Activated T-cell treated with anti-CD3 and anti-CD28 coated beads for 24 hours (primary cell): Measurements from ENCODE around the gene PPME1.
A peak's percentile ranks its signal among the peaks of the same experiment; 100 is the strongest.

ENCODE experiments used
- DNase-seq: peaks from one replicate; pipeline ENCODE4 v3.0.0-alpha.2; 2020; ENCODE audit warnings: low read depth

Gene PPME1

DNA sequence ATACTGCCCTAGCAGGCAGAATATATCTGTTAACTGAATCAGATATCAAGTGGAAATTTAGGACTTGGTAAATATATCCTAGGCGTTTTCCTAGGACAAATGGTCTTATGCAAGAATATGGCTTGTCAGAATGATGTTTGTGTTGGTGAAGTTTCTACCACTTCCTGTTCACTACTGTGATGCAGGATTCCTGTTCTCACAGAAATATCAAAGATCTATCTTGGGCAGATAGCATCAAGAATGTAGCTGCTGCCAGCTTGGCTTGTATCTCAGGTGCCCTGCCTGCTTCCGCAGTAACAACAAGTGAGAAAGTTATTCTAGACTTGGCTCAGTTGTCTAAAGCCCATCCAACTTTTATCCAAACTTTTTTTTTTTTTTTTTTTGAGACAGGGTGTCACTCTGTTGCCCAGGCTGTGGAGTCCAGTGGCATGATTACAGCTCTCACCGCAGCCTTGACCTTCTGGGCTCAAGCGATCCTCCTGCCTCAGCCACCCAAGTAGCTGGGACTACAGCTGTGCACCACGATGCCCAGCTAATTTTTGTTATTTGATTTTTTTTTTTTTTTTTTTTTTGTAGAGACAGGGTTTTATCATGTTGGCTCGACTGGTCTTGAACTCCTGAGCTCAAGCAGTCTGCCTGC lies 61.3 kb downstream of the PPME1 start:
- DNase-seq, result no peak

DNA sequence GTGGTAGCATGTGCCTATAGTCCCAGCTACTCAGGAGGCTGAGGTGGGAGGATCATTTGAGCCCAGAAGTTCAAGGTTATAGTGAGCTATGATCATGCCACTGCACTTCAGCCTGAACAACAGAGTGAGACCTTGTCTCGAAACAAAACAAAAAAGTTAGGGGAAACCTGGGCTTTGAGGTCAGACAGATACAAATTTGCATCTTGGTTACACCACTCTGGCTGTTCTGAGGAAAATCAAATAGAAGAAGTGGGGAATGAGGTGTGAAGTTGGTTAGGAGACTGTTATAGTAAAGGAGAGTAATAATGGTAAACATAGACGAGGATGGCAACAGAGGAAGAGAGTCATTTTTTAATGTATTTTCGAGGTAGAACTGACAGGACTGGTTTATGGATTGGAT lies 62.6 kb downstream of the PPME1 start:
- no peak for DNase-seq

DNA sequence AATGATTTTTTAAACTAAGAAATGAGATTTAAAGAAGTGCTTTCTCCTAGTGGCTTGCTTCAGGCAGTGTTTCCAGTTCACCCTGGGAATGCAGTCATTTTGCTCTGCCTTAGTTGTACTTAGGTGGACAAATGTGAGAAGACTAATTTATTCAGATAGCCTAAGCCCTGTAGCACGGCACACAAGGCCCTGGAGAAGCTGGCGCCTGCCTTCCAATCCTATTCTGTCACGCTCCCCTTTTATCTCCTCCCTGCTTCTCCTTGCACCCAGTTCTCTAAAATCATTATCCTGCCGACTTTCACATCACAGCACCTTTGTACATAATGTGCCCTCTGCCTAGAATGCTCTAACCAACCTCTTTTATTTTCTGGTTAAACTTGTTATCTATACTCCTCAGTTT lies 64.0 kb downstream of the PPME1 start:
- DNase-seq, result no peak

DNA sequence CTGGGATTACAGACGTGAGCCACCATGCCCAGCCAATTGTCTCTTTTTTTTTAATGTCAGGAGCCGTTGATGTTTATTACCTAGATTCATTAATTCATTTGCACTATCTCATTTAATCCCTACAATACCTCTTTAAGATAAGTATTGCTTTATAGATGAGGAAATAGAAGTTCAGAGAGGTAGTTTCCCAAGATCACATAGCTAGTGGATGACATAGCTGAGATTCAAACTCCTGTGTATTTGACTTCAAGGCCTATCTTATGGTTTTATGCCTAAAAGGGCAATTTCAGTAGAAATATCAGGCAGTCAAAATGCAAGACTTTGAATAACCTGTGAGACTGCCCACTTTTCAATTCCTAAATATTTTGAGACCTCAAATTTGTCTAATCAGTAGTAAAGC lies 66.5 kb downstream of the PPME1 start:
- no peak for DNase-seq

DNA sequence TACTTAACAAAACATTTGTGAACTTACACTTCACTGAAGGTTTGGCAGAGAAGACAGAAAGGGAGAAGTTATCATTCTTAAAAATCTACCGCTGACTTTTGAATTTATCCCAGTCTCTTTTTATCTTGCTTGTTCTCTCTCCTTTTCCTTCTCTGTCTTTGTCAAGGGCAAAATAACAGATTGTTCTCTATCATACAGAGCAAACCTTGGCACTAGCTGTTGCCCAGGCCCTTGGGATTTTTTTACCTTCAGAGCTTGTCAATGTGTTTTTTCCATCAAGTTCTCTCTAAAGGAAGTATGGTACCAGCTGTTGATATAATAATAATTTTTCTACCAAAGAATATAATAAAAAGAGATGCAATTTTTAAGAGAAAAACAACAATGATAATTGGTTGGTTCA lies 67.2 kb downstream of the PPME1 start:
- no peak for DNase-seq

DNA sequence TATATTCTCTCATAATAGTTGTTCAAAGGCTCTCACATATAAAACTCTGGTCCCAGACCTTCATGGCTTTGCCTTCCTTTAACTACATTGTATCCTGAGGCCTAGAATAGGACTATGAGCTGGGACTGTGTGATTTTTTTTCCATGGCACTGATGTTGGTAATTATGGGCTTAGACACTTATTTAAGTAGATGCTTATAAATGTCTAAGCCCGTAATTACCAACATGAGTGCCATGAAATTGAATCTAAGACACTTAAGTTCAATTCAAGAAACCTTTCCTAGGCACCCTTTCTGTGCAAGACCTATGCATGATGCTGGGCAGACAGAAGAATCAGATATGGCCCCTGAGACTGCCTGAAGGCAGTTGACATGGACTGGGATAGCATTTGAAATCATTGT lies 77.4 kb downstream of the PPME1 start:
- DNase-seq, result no peak

DNA sequence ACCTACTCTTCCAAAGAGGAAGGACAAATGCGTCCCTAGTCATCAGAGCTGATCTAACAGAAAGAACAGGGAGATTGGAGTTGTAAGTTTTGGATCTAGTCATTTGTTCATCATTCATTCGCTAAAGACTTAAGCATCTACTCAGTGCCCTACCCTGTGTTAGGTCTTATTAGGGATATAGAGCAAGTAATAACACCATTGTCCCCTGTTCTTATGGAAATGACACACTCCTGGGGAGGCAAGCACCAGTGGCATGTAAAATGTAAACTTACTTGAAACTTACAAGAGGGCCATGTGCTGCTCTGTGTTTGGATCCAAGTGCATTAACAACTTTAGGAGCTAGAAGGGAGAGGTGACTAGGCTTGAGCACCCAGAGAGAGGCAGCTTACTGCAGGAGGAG lies 78.4 kb downstream of the PPME1 start:
- DNase-seq, result no peak

DNA sequence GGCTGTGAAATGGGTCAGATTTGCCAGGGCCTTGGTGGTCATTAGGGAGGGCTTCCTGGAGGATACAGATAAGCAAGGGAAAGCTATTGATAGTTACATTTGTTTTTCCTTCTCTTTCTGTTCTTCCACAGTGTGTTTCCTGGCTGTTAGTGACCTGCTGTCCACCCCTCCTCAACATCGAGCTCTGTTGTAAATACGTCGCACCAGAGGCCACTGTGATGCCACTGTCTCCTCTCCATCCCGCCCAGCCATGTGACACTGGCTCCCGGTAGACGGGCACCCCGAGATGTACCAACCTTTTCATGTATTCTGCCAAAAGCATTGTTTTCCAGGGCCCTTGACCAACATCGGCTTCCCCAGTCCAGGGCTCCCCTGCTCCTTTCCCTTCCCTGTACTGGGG lies 82.3 kb downstream of the PPME1 start:
- no peak for DNase-seq

DNA sequence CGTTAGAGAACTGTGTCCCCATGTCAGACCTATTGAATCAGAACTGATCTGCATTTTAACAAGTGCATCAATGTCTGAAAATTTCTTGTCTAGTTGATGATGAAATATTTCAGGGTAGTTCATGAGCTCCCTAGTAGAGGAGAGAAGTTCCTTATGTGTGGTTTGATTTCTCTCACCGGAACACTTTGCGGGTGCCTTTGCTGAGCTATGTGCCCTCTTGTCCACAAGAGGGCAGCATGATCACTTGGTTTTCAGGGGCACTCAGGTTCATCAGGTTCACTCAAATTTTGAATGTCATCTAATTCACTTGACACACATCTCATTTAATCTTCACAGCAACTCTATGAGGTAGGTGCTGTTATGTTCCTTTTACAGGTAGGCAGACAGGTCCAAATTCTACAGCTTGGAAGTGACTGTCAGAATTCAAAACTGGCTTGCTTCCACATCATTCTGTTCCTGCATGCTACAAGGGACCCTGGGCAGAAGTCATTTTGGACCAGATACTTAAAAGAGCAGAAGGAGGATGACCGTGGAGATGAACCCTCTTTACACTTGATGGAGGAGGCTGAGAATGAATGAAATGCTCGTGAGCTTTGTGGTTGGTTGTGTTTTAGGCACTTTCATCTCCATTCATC lies 84.8 kb downstream of the PPME1 start:
- peak; percentile 38 for DNase-seq

DNA sequence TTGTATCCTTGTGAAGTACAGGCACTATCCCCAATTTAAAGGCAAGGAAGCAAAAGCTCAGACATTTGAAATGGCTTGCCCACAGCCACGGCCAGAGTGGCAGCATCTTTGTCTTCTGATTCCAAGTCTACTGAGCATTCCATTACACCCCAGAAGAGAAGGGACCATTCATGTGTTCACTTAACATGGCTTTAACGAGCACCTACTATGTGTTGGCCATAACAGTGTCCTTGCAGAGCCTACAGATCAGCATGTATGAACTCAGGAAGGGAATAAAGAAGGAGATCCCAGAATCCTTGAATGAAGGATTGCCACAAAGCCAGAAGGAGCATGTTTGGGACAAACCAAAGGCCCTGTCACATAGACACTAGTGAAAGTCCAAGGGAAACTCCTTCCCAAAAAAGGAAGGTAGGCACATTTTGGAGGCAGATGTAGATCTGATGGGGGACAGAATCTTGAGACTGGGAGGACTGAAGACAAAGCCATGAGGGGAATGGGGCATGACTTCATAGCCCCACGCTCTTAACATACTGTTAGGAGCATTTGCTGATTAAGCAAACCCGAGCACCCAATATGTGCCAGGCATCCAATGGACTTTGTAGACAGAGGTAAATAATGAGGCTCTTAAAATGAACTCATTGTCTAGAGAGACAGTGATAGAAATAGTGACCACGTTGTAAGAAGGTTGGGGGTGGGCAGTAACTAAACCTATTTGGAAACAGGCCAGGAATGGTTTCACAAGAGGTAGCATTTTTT lies 85.5 kb downstream of the PPME1 start:
- DNase-seq, result no peak

DNA sequence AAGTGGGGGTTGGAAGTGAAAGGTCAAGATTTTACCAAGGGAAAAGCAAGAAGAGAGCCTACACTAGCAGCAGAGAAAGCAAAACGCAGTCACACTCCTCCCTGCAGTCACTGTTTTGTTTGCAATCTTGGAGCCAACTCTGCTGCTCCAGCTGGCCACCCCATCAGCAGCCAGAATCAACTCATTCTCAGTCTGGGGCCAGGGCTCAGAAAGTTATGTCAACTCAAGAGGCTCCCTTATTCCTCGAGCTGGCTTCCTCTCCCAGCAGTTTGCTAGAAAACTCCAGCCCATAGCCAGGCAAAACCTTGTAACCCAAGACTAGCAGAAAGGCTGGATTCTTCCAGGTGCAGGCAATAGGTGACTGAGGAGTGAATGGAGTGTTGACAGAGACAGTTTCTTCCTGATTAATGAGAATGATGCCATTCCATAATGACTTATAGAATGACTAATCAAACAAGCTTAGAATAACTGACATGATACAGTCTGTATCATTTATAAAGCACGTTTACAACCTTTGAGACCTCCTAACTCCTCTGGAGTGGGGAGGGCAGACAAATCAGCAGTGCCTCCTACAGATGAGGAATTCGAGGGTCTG lies 87.0 kb downstream of the PPME1 start:
- DNase-seq, result no peak

DNA sequence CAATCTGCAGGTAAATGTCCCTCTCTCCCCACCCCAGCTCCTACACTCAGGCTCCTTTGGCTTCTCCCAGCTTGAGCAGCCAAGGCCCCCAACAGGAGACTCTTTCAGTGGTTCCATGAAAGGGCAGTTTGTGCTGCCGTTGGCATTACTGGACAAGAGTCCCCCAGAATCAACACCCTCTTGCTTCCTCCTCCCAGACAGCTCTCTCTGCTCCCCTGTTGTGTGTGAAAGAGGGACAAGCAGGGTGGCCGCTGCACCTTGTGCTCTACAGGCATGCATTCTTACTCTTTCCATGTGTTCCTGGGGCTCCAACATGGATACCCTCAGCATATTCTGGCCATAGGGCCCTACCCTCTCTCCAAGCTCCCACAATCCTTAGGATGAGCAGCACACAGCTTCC lies 91.6 kb downstream of the PPME1 start:
- DNase-seq, result no peak

DNA sequence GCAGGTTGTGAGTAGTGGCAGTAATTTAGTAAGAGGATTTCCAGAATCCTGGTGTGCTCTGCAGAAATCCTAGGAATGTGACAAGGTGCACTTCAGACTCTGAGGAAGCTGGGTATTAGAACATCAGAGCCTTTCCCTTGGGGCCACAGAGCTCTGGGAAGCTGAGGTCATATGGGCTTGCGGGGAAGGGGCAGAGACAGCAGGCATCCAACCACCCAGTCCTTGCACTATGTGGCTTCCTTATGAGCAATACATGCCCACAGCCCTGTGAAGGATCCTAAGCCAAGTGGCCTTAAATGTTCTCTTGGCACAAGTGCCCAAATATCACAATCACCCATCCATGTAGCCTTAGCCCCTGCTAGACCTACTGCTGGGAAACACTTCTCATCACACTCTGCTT lies 94.2 kb downstream of the PPME1 start:
- DNase-seq, result no peak

DNA sequence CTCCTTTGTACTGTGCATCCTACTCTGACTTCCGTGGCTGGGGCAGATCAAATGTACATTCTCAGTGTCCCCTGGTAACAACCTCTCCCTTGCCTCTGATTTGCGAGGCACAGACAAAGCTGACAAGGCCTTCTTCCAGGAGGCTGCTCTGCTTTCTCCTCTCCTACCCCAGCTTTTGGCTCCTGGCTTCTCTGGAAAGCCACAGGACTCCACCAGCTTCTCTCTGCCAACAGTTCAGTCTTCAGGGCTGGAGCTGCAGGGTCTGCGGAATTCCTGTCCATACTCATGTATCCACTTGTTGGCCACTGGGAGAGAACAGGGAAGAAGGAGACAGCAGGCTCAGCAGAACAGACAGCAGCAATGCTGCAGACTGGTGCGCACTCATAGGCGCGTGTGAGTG lies 95.9 kb downstream of the PPME1 start:
- DNase-seq, result no peak

DNA sequence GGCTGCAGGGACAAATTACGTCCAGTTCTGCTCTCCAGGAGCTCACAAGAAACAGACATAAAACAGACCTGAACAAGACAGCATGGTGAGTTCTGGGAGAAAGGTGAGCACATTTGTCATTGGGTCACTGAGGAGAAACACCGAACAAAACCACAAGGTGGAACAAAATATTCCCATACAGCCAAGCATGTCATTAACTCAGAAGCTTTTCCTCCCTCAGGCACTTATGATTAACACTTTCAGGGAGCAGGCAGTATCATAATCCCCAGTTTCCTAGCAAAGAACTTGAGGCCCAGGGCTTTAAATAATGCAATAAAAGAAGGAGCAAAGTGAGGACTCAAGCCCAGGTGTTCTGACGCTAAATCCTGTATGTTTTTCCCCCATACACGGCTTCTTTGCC lies 97.4 kb downstream of the PPME1 start:
- DNase-seq, result no peak

DNA sequence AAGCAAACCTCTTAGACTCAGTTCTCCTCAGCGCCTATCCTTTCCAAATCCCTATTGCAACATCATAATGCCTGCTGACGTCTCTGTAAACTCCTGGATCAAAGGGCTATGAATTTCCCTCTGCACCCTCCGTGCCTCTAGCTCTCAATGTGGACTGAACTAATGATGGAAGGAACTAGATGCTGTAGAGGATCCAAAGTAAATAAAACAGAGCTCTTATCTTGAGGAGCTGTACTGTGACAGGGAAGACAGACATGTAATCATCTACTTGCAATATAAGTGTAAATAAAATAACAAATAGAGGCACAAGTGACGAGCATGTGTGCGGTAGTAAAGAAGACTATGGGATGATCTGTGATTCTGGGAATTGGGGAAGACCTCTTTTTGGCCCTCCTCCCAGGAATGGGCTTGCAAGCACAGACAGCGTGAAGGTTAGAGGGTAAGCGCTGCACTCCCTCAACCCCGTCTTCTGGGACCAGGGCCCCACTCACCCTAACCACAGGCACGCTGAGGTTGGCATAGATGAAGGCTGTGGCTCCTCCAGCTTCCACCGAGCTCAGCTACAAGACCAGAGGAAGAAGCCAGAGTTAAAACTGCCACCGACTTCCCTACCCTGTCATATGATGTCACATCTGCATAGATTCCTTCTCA lies 98.2 kb downstream of the PPME1 start:
- DNase-seq, result no peak

DNA sequence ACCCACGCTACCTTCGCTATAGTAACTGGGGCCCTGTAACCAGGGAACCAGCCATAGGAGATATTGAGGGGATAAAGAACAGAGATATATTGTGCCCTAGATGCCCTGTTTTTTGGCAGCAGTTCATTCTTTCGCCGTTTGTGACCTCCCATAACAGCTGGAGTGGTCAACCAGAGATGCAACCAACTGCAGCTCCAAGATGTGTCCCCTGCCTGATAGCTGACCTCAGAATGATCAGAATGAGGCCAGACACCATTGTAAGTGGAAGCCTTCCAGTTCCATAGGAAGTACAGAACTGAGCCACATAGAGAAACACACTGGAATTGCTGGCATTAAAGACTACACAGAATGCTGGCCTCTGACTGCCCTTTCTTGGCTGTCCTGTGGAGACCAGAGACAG lies 101.2 kb downstream of the PPME1 start:
- no peak for DNase-seq

DNA sequence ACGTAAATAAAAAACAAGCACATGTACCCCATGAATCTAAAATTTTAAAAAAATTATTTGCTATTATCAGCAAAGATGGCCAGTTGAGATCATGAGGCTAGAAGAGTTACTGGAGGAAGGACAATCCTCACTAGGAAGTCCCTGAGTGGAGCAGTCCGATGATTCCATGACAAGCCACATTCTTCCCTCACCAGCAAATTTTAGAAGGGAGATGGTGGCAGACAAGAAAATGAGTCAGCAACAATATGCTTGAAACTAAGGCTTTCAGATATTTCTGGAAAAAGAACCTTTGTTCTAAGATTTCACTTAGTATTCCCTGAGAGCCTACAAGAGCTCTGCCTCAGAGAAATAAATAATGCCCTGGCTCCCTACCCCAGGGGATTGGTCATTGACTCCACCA lies 105.5 kb downstream of the PPME1 start:
- DNase-seq, result no peak

DNA sequence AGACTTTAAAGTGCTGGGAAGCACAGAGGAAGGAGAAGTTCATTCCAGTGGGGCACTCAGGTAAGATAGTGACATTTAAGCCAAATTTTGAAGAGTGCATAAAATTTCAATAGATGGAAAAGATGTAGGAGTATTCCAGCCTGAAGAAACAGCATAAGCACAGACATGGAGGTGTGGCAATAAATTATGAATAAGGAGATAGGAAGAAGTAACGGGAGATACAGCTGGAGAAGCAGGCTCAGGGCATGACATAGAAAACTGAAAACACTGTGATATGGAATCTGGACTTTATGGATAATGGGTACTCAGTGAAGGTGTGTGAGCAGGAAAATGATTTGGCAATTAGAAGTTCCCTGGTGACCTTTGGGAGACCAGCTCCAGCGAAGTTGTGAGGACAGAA lies 107.0 kb downstream of the PPME1 start:
- no peak for DNase-seq

DNA sequence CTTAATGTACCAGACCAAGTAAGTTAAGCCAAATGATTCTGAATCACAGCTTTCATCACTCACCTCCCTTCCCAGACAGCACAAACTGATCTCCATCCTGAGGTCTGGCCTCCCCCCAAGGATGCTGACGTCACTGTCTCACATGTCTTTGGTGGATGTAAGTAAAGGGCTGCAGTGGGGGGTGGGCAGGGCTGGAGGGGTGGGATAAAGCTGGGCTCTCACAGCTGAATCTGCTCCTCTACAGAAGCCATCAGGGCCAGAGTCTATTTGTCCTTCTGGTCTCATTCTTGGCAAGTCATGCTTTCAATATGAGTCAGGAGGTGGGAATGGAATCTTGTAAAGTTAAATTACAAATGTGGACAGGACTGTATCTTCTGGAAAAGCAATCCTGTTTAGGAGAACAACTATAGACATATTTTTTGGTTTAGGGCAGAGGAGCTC lies 107.7 kb downstream of the PPME1 start:
- DNase-seq, result no peak

DNA sequence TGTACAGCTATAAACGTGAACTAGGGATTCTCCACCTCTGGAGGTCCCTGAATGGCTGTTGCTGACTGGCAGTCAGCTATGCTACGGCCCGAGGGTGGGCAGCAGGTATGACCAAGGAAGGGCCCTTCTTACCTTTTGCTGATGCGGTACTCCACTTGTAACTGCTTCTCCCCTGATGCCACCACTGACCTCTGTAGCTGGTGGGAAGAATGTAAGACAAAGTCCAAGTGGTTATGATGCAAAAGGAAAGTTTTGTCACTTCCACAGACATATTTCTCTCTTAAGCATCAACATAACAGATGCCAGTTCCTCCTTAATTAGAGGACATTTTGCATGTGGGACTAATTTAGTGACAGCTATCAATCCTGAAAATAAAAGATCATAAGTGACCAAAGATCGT lies 108.2 kb downstream of the PPME1 start:
- DNase-seq, result no peak

DNA sequence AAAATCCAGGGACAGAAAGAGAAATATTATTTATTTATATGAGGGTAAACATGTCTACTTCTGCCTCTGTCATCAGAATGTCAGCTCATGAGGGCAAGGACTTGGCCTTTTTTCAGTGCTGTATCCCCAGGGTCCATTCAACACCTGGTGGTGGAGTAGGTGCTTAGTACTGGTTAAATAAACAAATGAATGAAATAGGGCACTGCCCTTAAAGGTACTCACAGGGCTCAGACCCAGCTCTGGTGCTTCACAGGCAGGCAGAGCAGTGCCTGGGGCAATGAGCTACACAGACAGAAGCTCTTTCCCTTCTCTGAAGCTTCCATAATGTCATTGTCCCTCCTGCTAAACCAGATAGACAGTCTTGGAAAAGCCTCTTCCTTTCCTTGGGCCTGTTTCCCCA lies 109.4 kb downstream of the PPME1 start:
- DNase-seq, result no peak

DNA sequence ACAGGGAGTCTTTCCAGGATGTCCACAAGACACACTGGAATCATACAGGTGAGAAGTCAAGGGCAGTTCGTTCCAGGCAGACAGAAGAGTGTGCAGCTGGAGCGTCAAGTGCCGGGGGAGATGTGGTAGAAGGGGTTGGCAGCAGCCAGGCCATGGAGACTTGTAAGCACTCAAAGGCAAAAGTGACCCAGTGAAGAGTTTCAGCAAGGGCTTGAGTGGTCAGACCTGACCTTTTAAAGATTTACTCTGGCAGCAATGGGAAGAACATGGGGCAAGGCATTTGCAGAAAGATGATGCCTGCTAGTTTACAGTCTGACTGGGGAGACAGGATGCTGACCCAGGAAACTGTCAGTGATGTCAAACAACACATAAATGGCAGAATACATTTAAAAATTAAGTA lies 111.3 kb downstream of the PPME1 start:
- DNase-seq, result no peak
